GM23338 (cell line): Measurements from ENCODE around the gene RGS6. TPM values are rescaled to one million over a fixed set of nuclear protein-coding genes. Genes with fewer than 3 reads are reported as not detected.

Experiments used
- ATAC-seq: fragments of 200-7000 bp; cut with Tn5 transposase; 3 replicates; pipeline ENCODE4 v1.9.1; 2020
- DNase-seq: peaks from one replicate; pipeline ENCODE4 v3.0.0-alpha.2; 2015; ENCODE audit warnings: low spot score
- H2AFZ ChIP-seq: fragments of 200-600 bp; sonication (generic); 2 replicates; pipeline ENCODE4 v1.8.0; 2016; ENCODE audit warnings: antibody characterized with exemption, mild to moderate bottlenecking, moderate library complexity
- H3F3A ChIP-seq: fragments of 200-600 bp; sonication (generic); replicated peaks from 2 replicates; pipeline ENCODE4 v1.8.0; 2017; ENCODE audit warnings: antibody characterized with exemption, mixed run types, low read depth
- H3K27ac ChIP-seq: fragments of 200-600 bp; sonication (generic); 2 replicates; pipeline ENCODE4 v1.6.1; 2016; ENCODE audit warnings: low read depth
- H3K27me3 ChIP-seq: fragments of 200-600 bp; sonication (generic); 2 replicates; pipeline ENCODE4 v1.8.0; 2016; ENCODE audit warnings: mild to moderate bottlenecking, mixed run types, moderate library complexity; ENCODE audit not compliant: insufficient read depth
- H3K36me3 ChIP-seq: fragments of 200-600 bp; sonication (generic); 2 replicates; pipeline ENCODE4 v1.8.0; 2016; ENCODE audit warnings: mild to moderate bottlenecking; ENCODE audit not compliant: insufficient read depth
- H3K4me1 ChIP-seq: fragments of 200-600 bp; sonication (generic); 2 replicates; pipeline ENCODE4 v1.8.0; 2016; ENCODE audit warnings: mild to moderate bottlenecking, moderate library complexity; ENCODE audit not compliant: insufficient read depth
- H3K4me2 ChIP-seq: fragments of 200-600 bp; sonication (generic); 2 replicates; pipeline ENCODE4 v1.7.1; 2017; ENCODE audit warnings: mixed run types
- H3K4me3 ChIP-seq: fragments of 200-600 bp; sonication (generic); 2 replicates; pipeline ENCODE4 v1.6.1; 2016; ENCODE audit warnings: mixed run types
- H3K79me2 ChIP-seq: fragments of 200-600 bp; sonication (generic); replicated peaks from 2 replicates; pipeline ENCODE4 v1.8.0; 2017; ENCODE audit warnings: mild to moderate bottlenecking; ENCODE audit not compliant: insufficient read depth
- H3K9me2 ChIP-seq: fragments of 200-600 bp; sonication (generic); 2 replicates; pipeline ENCODE4 v1.8.0; 2017; ENCODE audit not compliant: insufficient read depth
- H4K20me1 ChIP-seq: fragments of 200-600 bp; sonication (generic); replicated peaks from 2 replicates; pipeline ENCODE4 v1.8.0; 2017; ENCODE audit warnings: mild to moderate bottlenecking; ENCODE audit not compliant: insufficient read depth
- H3K27ac Mint-ChIP-seq: 2 replicates; pipeline ENCODE4 v1.8.0; 2020; ENCODE audit warnings: inconsistent platforms, mild to moderate bottlenecking, moderate library complexity, mixed read lengths
- H3K27me3 Mint-ChIP-seq: 3 replicates; pipeline ENCODE4 v1.8.0; 2022; ENCODE audit warnings: low read depth, mild to moderate bottlenecking, moderate library complexity, mixed read lengths, inconsistent platforms; ENCODE audit not compliant: insufficient read depth, poor library complexity
- H3K36me3 Mint-ChIP-seq: 3 replicates; pipeline ENCODE4 v1.8.0; 2021; ENCODE audit warnings: low read depth, mild to moderate bottlenecking, inconsistent platforms, moderate library complexity, mixed read lengths
- H3K4me1 Mint-ChIP-seq: 3 replicates; pipeline ENCODE4 v1.8.0; 2020; ENCODE audit warnings: mild to moderate bottlenecking, inconsistent platforms, mixed read lengths
- H3K4me3 Mint-ChIP-seq: 3 replicates; pipeline ENCODE4 v1.8.0; 2021; ENCODE audit warnings: moderate library complexity, mild to moderate bottlenecking, inconsistent platforms, mixed read lengths
- H3K9me3 Mint-ChIP-seq: 3 replicates; pipeline ENCODE4 v1.8.0; 2020; ENCODE audit warnings: moderate library complexity, mild to moderate bottlenecking, inconsistent platforms, mixed read lengths
- EZH2phosphoT487 ChIP-seq: fragments of 200-600 bp; sonication (generic); IDR thresholded peaks from one replicate; pipeline ENCODE4 v1.8.1; 2018; ENCODE audit warnings: antibody characterized with exemption; ENCODE audit not compliant: unreplicated experiment
- ZNF114 ChIP-seq: fragments of 250-450 bp; sonication (Bioruptor Pico); IDR thresholded peaks from 2 replicates; pipeline ENCODE4 v1.5.0; 2020; ENCODE audit warnings: mild to moderate bottlenecking, moderate library complexity
- ZNF331 ChIP-seq: fragments of 250-450 bp; sonication (Bioruptor Pico); IDR thresholded peaks from 2 replicates; pipeline ENCODE4 v1.5.0; 2020; ENCODE audit warnings: low read depth, mild to moderate bottlenecking, moderate library complexity
- polyA plus RNA-seq: library from polyadenylated mRNA; unstranded; fragments of >200 nt; fragmentation: Nextera tagmentation; extraction: Ambion mirVana; gene quantifications from 2 replicates; pipeline ENCODE4 v1.2.1, GENCODE V29; 2016
- total RNA-seq: library from RNA; depleted of rRNA; stranded (reverse); fragments of >200 nt; shearing (Covaris generic); gene quantifications from 2 replicates; pipeline ENCODE4 v1.2.3, GENCODE V29; 2014
- TF ChIP-seq, protein P1 (sequence below), 2 experiments: fragments of 200-600 bp in 1 of 2; sonication (generic) in 1 of 2; conservative IDR thresholded peaks; 2 replicates each; pipeline versions ENCODE4 v1.5.1 to v1.6.1; 2016 to 2017; ENCODE audit warnings: antibody characterized with exemption in 2 of 2, low read depth in 2 of 2, mild to moderate bottlenecking in 2 of 2, moderate library complexity in 1 of 2
- TF ChIP-seq, protein P2 (sequence below): IDR thresholded peaks from one replicate; pipeline ENCODE4 v1.6.1; 2018; ENCODE audit warnings: antibody characterized with exemption; ENCODE audit not compliant: unreplicated experiment
- TF ChIP-seq, protein P3 (sequence below): fragments of 250-450 bp; sonication (Bioruptor Pico); IDR thresholded peaks from 2 replicates; pipeline ENCODE4 v1.5.0; 2020; ENCODE audit warnings: mild to moderate bottlenecking, moderate library complexity

The RGS6 gene
- total and polyA plus RNA-seq, 2 experiments from 2014 or later, result 0.66 to 0.83 TPM

DNA sequence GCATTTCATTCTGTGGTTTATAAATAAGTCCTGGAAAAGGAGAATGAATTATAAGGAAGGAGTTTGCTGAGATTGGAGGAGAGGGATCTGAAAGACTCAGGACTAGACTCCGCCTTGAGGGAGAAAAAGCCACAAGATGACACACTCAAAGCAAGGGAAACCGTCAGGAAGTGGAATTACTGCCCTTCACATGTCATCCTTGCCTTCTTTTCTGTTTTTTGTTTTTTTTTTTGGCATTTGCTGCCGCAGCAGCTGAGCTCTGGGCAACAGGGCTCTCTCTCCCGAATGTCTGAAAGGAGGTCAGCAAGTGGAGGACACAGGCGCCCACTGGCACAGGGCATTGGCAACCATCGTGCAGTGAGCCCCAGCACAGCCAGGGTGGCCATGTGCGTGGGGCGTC, 616.8 kb downstream of the RGS6 start (continued):
- TF ChIP-seq, protein P1, sequence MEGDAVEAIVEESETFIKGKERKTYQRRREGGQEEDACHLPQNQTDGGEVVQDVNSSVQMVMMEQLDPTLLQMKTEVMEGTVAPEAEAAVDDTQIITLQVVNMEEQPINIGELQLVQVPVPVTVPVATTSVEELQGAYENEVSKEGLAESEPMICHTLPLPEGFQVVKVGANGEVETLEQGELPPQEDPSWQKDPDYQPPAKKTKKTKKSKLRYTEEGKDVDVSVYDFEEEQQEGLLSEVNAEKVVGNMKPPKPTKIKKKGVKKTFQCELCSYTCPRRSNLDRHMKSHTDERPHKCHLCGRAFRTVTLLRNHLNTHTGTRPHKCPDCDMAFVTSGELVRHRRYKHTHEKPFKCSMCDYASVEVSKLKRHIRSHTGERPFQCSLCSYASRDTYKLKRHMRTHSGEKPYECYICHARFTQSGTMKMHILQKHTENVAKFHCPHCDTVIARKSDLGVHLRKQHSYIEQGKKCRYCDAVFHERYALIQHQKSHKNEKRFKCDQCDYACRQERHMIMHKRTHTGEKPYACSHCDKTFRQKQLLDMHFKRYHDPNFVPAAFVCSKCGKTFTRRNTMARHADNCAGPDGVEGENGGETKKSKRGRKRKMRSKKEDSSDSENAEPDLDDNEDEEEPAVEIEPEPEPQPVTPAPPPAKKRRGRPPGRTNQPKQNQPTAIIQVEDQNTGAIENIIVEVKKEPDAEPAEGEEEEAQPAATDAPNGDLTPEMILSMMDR (conservative IDR thresholded peaks at IDR 0.05; ENCODE audit: low read depth in 2 of 2), result no peak
- TF ChIP-seq, protein P2, sequence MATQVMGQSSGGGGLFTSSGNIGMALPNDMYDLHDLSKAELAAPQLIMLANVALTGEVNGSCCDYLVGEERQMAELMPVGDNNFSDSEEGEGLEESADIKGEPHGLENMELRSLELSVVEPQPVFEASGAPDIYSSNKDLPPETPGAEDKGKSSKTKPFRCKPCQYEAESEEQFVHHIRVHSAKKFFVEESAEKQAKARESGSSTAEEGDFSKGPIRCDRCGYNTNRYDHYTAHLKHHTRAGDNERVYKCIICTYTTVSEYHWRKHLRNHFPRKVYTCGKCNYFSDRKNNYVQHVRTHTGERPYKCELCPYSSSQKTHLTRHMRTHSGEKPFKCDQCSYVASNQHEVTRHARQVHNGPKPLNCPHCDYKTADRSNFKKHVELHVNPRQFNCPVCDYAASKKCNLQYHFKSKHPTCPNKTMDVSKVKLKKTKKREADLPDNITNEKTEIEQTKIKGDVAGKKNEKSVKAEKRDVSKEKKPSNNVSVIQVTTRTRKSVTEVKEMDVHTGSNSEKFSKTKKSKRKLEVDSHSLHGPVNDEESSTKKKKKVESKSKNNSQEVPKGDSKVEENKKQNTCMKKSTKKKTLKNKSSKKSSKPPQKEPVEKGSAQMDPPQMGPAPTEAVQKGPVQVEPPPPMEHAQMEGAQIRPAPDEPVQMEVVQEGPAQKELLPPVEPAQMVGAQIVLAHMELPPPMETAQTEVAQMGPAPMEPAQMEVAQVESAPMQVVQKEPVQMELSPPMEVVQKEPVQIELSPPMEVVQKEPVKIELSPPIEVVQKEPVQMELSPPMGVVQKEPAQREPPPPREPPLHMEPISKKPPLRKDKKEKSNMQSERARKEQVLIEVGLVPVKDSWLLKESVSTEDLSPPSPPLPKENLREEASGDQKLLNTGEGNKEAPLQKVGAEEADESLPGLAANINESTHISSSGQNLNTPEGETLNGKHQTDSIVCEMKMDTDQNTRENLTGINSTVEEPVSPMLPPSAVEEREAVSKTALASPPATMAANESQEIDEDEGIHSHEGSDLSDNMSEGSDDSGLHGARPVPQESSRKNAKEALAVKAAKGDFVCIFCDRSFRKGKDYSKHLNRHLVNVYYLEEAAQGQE, result no peak

- H3K27me3 ChIP-seq, result no peaks in the 10 kb centered on the region
- no peak for DNase-seq
- H3K4me3 ChIP-seq, result no peak overlapping the region
- no peaks in the 10 kb centered on the region for H3K9me3 Mint-ChIP-seq
- peaks cover 30% of the 10 kb centered on the region for H3K4me1 Mint-ChIP-seq
- no peak for ATAC-seq
- no peaks in the 10 kb centered on the region for H3F3A ChIP-seq
- H3K4me3 Mint-ChIP-seq, result no peak overlapping the region
- H3K4me2 ChIP-seq, result no peak overlapping the region
- no peaks in the 10 kb centered on the region for H3K79me2 ChIP-seq
- no peaks in the 10 kb centered on the region for H3K36me3 Mint-ChIP-seq
- no peaks in the 10 kb centered on the region for H4K20me1 ChIP-seq
- no peak overlapping the region for H2AFZ ChIP-seq
- H3K4me1 ChIP-seq, result peaks cover 13% of the 10 kb centered on the region
- no peak overlapping the region for H3K27ac Mint-ChIP-seq
- TF ChIP-seq, protein P3, sequence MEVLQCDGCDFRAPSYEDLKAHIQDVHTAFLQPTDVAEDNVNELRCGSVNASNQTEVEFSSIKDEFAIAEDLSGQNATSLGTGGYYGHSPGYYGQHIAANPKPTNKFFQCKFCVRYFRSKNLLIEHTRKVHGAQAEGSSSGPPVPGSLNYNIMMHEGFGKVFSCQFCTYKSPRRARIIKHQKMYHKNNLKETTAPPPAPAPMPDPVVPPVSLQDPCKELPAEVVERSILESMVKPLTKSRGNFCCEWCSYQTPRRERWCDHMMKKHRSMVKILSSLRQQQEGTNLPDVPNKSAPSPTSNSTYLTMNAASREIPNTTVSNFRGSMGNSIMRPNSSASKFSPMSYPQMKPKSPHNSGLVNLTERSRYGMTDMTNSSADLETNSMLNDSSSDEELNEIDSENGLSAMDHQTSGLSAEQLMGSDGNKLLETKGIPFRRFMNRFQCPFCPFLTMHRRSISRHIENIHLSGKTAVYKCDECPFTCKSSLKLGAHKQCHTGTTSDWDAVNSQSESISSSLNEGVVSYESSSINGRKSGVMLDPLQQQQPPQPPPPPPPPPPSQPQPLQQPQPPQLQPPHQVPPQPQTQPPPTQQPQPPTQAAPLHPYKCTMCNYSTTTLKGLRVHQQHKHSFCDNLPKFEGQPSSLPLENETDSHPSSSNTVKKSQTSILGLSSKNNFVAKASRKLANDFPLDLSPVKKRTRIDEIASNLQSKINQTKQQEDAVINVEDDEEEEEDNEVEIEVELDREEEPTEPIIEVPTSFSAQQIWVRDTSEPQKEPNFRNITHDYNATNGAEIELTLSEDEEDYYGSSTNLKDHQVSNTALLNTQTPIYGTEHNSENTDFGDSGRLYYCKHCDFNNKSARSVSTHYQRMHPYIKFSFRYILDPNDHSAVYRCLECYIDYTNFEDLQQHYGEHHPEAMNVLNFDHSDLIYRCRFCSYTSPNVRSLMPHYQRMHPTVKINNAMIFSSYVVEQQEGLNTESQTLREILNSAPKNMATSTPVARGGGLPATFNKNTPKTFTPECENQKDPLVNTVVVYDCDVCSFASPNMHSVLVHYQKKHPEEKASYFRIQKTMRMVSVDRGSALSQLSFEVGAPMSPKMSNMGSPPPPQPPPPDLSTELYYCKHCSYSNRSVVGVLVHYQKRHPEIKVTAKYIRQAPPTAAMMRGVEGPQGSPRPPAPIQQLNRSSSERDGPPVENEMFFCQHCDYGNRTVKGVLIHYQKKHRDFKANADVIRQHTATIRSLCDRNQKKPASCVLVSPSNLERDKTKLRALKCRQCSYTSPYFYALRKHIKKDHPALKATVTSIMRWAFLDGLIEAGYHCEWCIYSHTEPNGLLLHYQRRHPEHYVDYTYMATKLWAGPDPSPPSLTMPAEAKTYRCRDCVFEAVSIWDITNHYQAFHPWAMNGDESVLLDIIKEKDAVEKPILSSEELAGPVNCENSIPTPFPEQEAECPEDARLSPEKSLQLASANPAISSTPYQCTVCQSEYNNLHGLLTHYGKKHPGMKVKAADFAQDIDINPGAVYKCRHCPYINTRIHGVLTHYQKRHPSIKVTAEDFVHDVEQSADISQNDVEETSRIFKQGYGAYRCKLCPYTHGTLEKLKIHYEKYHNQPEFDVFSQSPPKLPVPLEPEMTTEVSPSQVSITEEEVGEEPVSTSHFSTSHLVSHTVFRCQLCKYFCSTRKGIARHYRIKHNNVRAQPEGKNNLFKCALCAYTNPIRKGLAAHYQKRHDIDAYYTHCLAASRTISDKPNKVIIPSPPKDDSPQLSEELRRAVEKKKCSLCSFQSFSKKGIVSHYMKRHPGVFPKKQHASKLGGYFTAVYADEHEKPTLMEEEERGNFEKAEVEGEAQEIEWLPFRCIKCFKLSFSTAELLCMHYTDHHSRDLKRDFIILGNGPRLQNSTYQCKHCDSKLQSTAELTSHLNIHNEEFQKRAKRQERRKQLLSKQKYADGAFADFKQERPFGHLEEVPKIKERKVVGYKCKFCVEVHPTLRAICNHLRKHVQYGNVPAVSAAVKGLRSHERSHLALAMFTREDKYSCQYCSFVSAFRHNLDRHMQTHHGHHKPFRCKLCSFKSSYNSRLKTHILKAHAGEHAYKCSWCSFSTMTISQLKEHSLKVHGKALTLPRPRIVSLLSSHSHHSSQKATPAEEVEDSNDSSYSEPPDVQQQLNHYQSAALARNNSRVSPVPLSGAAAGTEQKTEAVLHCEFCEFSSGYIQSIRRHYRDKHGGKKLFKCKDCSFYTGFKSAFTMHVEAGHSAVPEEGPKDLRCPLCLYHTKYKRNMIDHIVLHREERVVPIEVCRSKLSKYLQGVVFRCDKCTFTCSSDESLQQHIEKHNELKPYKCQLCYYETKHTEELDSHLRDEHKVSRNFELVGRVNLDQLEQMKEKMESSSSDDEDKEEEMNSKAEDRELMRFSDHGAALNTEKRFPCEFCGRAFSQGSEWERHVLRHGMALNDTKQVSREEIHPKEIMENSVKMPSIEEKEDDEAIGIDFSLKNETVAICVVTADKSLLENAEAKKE (CRISPR knock-in tag), result no peak
- TF ChIP-seq ZNF114 (CRISPR knock-in tag) (no peak), ZNF331 (no peak), EZH2phosphoT487 (no peak)
- no peaks in the 10 kb centered on the region for H3K36me3 ChIP-seq
- H3K9me2 ChIP-seq, result peaks cover 5% of the 10 kb centered on the region; the same call in 1 of the 2 replicates
- no peak overlapping the region for H3K27ac ChIP-seq
- peaks cover 4% of the 10 kb centered on the region for H3K27me3 Mint-ChIP-seq
Measured at GRCh38 chr14:72549854-72550253, 617.6 kb downstream of the RGS6 start.
